Endodermal cell (in vitro differentiated cells): ENCODE data around the gene RIMS1. TPM values are rescaled to one million over a fixed set of nuclear protein-coding genes. Genes with fewer than 3 reads are reported as not detected.

Source experiments
- DNase-seq: peaks from one replicate; pipeline ENCODE4 v3.0.0-alpha.2; 2017
- H3K27ac ChIP-seq: 2 replicates; pipeline ENCODE4 v1.5.1; 2013; ENCODE audit warnings: mild to moderate bottlenecking, low read depth, low read length, moderate library complexity
- H3K27me3 ChIP-seq: 2 replicates; pipeline ENCODE4 v1.6.1; 2013; ENCODE audit warnings: mild to moderate bottlenecking, low read length, moderate library complexity; ENCODE audit not compliant: insufficient read depth, control insufficient read depth, poor library complexity, severe bottlenecking
- H3K36me3 ChIP-seq: 2 replicates; pipeline ENCODE4 v1.7.0; 2013; ENCODE audit warnings: mild to moderate bottlenecking, low read length, moderate library complexity; ENCODE audit not compliant: control insufficient read depth, insufficient read depth
- H3K4me1 ChIP-seq: one replicate; pipeline ENCODE4 v1.7.0; 2013; ENCODE audit warnings: low read length; ENCODE audit not compliant: control insufficient read depth, insufficient read depth
- H3K4me3 ChIP-seq: 2 replicates; pipeline ENCODE4 v1.5.1; 2013; ENCODE audit warnings: mild to moderate bottlenecking, low read length, moderate library complexity
- H3K9ac ChIP-seq: 2 replicates; pipeline ENCODE4 v1.6.1; 2013; ENCODE audit warnings: mild to moderate bottlenecking, low read length, moderate library complexity; ENCODE audit not compliant: poor library complexity, severe bottlenecking; ENCODE audit errors: extremely low read depth
- H3K9me3 ChIP-seq: 2 replicates; pipeline ENCODE4 v1.6.1; 2013; ENCODE audit warnings: mild to moderate bottlenecking, low read length, moderate library complexity; ENCODE audit not compliant: control insufficient read depth
- H3K27ac Mint-ChIP-seq: 2 replicates; pipeline ENCODE4 v1.8.0; 2020; ENCODE audit warnings: mixed read lengths
- H3K27me3 Mint-ChIP-seq: 2 replicates; pipeline ENCODE4 v1.8.0; 2021; ENCODE audit warnings: mild to moderate bottlenecking, mixed read lengths; ENCODE audit not compliant: insufficient read depth
- H3K36me3 Mint-ChIP-seq: 2 replicates; pipeline ENCODE4 v1.8.0; 2020; ENCODE audit warnings: low read depth, mixed read lengths
- H3K4me1 Mint-ChIP-seq: 2 replicates; pipeline ENCODE4 v1.8.0; 2020; ENCODE audit warnings: mixed read lengths
- H3K4me3 Mint-ChIP-seq: 2 replicates; pipeline ENCODE4 v1.8.0; 2020; ENCODE audit warnings: mild to moderate bottlenecking, moderate library complexity, mixed read lengths
- H3K9me3 Mint-ChIP-seq: 2 replicates; pipeline ENCODE4 v1.8.0; 2020; ENCODE audit warnings: mild to moderate bottlenecking, mixed read lengths
- CTCF ChIP-seq: fragments of 200-600 bp; sonication (generic); conservative IDR thresholded peaks from 2 replicates; pipeline ENCODE4 v1.5.0; 2021; ENCODE audit warnings: antibody characterized with exemption, mild to moderate bottlenecking
- WGBS, 2 experiments: methylation state at CpG; one replicate each; pipeline versions ENCODE4 v1.1.5 to v1.1.7; 2013; ENCODE audit warnings: missing lambda C conversion rate in 2 of 2, mixed read lengths in 1 of 2; ENCODE audit not compliant: insufficient coverage in 1 of 2, insufficient read length in 1 of 2; 5-methylcytosine and 5-hydroxymethylcytosine counted together
- total RNA-seq, 2 donors: library from RNA; stranded (reverse); fragmentation: NEBNext Ultra II Directional in 1 of 2; extraction: Animal tissue kit (Norgen Biotek cat#: 25700) in 1 of 2; gene quantifications; 2 replicates in 1 of 2; 3 replicates in 1 of 2; pipeline ENCODE4 v1.2.1, GENCODE V29; 2021

RIMS1 gene
- total RNA-seq, 2 donors from 2014 or later, result 1.1 to 1.6 TPM

GRCh38 chr6:72213654-72214053 is 327.3 kb downstream of the RIMS1 start:
- Mint-ChIP-seq H3K36me3 (no peaks in the 10 kb centered on the region), H3K27me3 (no peaks in the 10 kb centered on the region), H3K9me3 (no peaks in the 10 kb centered on the region), H3K4me1 (no peaks in the 10 kb centered on the region), H3K27ac (no peak overlapping the region), H3K4me3 (no peak overlapping the region)
- Histone ChIP-seq H3K36me3 (no peaks in the 10 kb centered on the region), H3K4me3 (no peak overlapping the region), H3K9me3 (no peaks in the 10 kb centered on the region), H3K4me1 (no peaks in the 10 kb centered on the region), H3K27ac (no peak overlapping the region), H3K27me3 (no peaks in the 10 kb centered on the region), H3K9ac (no peak overlapping the region)
- no peak for TF ChIP-seq CTCF
- no peak for DNase-seq
- WGBS, 2 experiments, result 92% methylated on average over 1 of the region's 1 CpG; no CpG with 5 or more reads in 1 of the 2 experiments

GRCh38 chr6:72216222-72217068 is 330.1 kb downstream of the RIMS1 start:
- Histone ChIP-seq H3K27ac (no peak overlapping the region), H3K36me3 (no peaks in the 10 kb centered on the region), H3K27me3 (no peaks in the 10 kb centered on the region), H3K9ac (no peak overlapping the region), H3K4me1 (no peaks in the 10 kb centered on the region), H3K4me3 (no peak overlapping the region), H3K9me3 (no peaks in the 10 kb centered on the region)
- no peaks in the 10 kb centered on the region for H3K4me1 Mint-ChIP-seq
- H3K27ac Mint-ChIP-seq, result no peak overlapping the region
- no peak overlapping the region for H3K4me3 Mint-ChIP-seq
- 90 to 92% methylated on average over 2 to 4 of the region's 4 CpGs for WGBS, 2 experiments
- H3K27me3 Mint-ChIP-seq, result no peaks in the 10 kb centered on the region
- H3K9me3 Mint-ChIP-seq, result no peaks in the 10 kb centered on the region
- TF ChIP-seq CTCF, result no peak
- no peaks in the 10 kb centered on the region for H3K36me3 Mint-ChIP-seq
- no peak for DNase-seq

GRCh38 chr6:72217626-72218025 is 331.3 kb downstream of the RIMS1 start:
- Histone ChIP-seq H3K9me3 (no peaks in the 10 kb centered on the region), H3K4me1 (no peaks in the 10 kb centered on the region), H3K36me3 (no peaks in the 10 kb centered on the region), H3K9ac (no peak overlapping the region), H3K27me3 (no peaks in the 10 kb centered on the region), H3K27ac (no peak overlapping the region), H3K4me3 (no peak overlapping the region)
- no peak overlapping the region for H3K4me3 Mint-ChIP-seq
- no peak overlapping the region for H3K27ac Mint-ChIP-seq
- no peak for TF ChIP-seq CTCF
- no peaks in the 10 kb centered on the region for H3K27me3 Mint-ChIP-seq
- no peak for DNase-seq
- H3K4me1 Mint-ChIP-seq, result no peaks in the 10 kb centered on the region
- H3K36me3 Mint-ChIP-seq, result no peaks in the 10 kb centered on the region
- H3K9me3 Mint-ChIP-seq, result no peaks in the 10 kb centered on the region
- WGBS, 2 experiments, result 92 to 100% methylated on average over 2 of the region's 2 CpGs
